HG03066 (cell line): ENCODE measurements around the gene FBLIM1.

ENCODE experiments used
- ATAC-seq: cut with Tn5 transposase; IDR thresholded peaks from one replicate; pipeline ENCODE4 v1.9.1; 2021; ENCODE audit warnings: low read depth; ENCODE audit not compliant: unreplicated experiment

Gene FBLIM1

GRCh38 chr1:15747378-15747777 lies 11.2 kb upstream of the FBLIM1 start:
- ATAC-seq: no peak

GRCh38 chr1:15748264-15748663 lies 10.3 kb upstream of the FBLIM1 start:
- no peak for ATAC-seq

- no peak for ATAC-seq
These were observed 9.8 kb upstream of the FBLIM1 start for GRCh38 chr1:15748690-15749398.

- no peak for ATAC-seq
These were observed 8.9 kb upstream of the FBLIM1 start for GRCh38 chr1:15749399-15750291.

- no peak for ATAC-seq
These were observed 7.7 kb upstream of the FBLIM1 start for GRCh38 chr1:15750924-15751323.

GRCh38 chr1:15751717-15752116 lies 6.9 kb upstream of the FBLIM1 start:
- ATAC-seq: no peak

GRCh38 chr1:15753776-15754175 lies 4.8 kb upstream of the FBLIM1 start:
- ATAC-seq: no peak

- no peak for ATAC-seq
These were observed 3.5 kb upstream of the FBLIM1 start for GRCh38 chr1:15755021-15755645.

GRCh38 chr1:15755646-15756040 lies 3.0 kb upstream of the FBLIM1 start:
- no peak for ATAC-seq

GRCh38 chr1:15756143-15757015 lies 2.2 kb upstream of the FBLIM1 start:
- ATAC-seq: no peak

GRCh38 chr1:15757016-15757543 lies 1.5 kb upstream of the FBLIM1 start:
- no peak for ATAC-seq

GRCh38 chr1:15757575-15758342 lies 836 bp upstream of the FBLIM1 start:
- ATAC-seq: no peak

- ATAC-seq: no peak
These were observed 512 bp downstream of the FBLIM1 start for GRCh38 chr1:15758953-15759661.

- no peak for ATAC-seq
These were observed 2.1 kb downstream of the FBLIM1 start for GRCh38 chr1:15760520-15761211.

GRCh38 chr1:15761366-15762128 lies 3.0 kb downstream of the FBLIM1 start:
- ATAC-seq: no peak

GRCh38 chr1:15762546-15762945 lies 4.0 kb downstream of the FBLIM1 start:
- ATAC-seq: no peak

- ATAC-seq: no peak
These were observed 5.7 kb downstream of the FBLIM1 start for GRCh38 chr1:15764269-15764764.
